HepG2 (cell line): Measurements from ENCODE around the gene HEXD. TPM values are rescaled to one million over a fixed set of nuclear protein-coding genes. Genes with fewer than 3 reads are reported as not detected.

Experiments used
- ARID2 ChIP-seq: sonication (generic); formaldehyde crosslinking; IDR thresholded peaks from 2 replicates; pipeline ENCODE4 v1.8.1; 2022; ENCODE audit warnings: mild to moderate bottlenecking, missing genetic modification reagents, borderline replicate concordance
- CC2D1A ChIP-seq: sonication (generic); formaldehyde crosslinking; IDR thresholded peaks from 2 replicates; pipeline ENCODE4 v1.8.1; 2023; ENCODE audit warnings: mild to moderate bottlenecking, missing genetic modification reagents
- GZF1 ChIP-seq: sonication (generic); formaldehyde crosslinking; IDR thresholded peaks from 2 replicates; pipeline ENCODE4 v1.5.1; 2020; ENCODE audit warnings: mild to moderate bottlenecking, missing genetic modification reagents
- HNRNPH1 ChIP-seq: fragments of 200-400 bp; formaldehyde crosslinking; optimal IDR thresholded peaks from 2 replicates; pipeline ENCODE3; 2017; ENCODE audit warnings: mild to moderate bottlenecking, low read depth, low read length
- NFATC3 ChIP-seq: sonication (generic); formaldehyde crosslinking; IDR thresholded peaks from 2 replicates; pipeline ENCODE4 v1.5.1; 2020; ENCODE audit warnings: mild to moderate bottlenecking, missing genetic modification reagents
- NFE2L2 ChIP-seq: fragments of 150-350 bp; IDR thresholded peaks from 2 replicates; pipeline ENCODE4 v1.6.1; 2014; ENCODE audit warnings: low read length
- PAF1 ChIP-seq: IDR thresholded peaks from 2 replicates; pipeline ENCODE4 v1.6.1; 2016; ENCODE audit warnings: missing genetic modification reagents, missing compliant biosample characterization
- SNAI1 ChIP-seq: sonication (generic); formaldehyde crosslinking; IDR thresholded peaks from 2 replicates; pipeline ENCODE4 v1.5.0; 2020; ENCODE audit warnings: mild to moderate bottlenecking, missing genetic modification reagents, borderline replicate concordance
- SYNCRIP ChIP-seq: fragments of 200-400 bp; formaldehyde crosslinking; IDR thresholded peaks from 2 replicates; pipeline ENCODE4 v1.6.1; 2018; ENCODE audit warnings: mild to moderate bottlenecking, low read depth, low read length; ENCODE audit not compliant: insufficient read depth
- ZBTB20 ChIP-seq: sonication (generic); formaldehyde crosslinking; IDR thresholded peaks from 2 replicates; pipeline ENCODE4 v1.8.1; 2023; ENCODE audit warnings: missing genetic modification reagents, low read depth, mild to moderate bottlenecking, borderline replicate concordance
- ZNF274 ChIP-seq: sonication (generic); formaldehyde crosslinking; IDR thresholded peaks from 2 replicates; pipeline ENCODE4 v1.5.1; 2020; ENCODE audit warnings: mild to moderate bottlenecking, missing genetic modification reagents
- ZNF337 ChIP-seq: sonication (generic); formaldehyde crosslinking; IDR thresholded peaks from 2 replicates; pipeline ENCODE4 v1.5.1; 2020; ENCODE audit warnings: missing genetic modification reagents, low read depth, mild to moderate bottlenecking, borderline replicate concordance
- ZNF746 ChIP-seq: sonication (generic); formaldehyde crosslinking; IDR thresholded peaks from 2 replicates; pipeline ENCODE4 v1.8.0; 2022; ENCODE audit warnings: mild to moderate bottlenecking, missing genetic modification reagents
- polyA plus RNA-seq, 8 experiments: library from polyadenylated mRNA; depleted of rRNA in 3 of 8; stranded (reverse) in 7 of 8; unstranded in 1 of 8; fragments of >200 nt; fragmentation: Illumina TruSeq in 4 of 8; extraction: Trizol in 4 of 8; gene quantifications; 2 replicates each; pipeline versions ENCODE4 v1.2.1 to v1.2.3, GENCODE V29; 2011 to 2016; ENCODE audit warnings: low read depth in 4 of 8, missing spikeins in 1 of 8, mixed read lengths in 1 of 8; ENCODE audit not compliant: insufficient read depth in 1 of 8
- total RNA-seq, 5 experiments: library from RNA; depleted of rRNA; stranded (reverse); fragments of >200 nt; fragmentation: Illumina TruSeq; extraction: Trizol; gene quantifications; 2 replicates each; pipeline ENCODE4 v1.2.3, GENCODE V29; 2016; ENCODE audit warnings: low read depth in 1 of 5
- TF ChIP-seq, protein P1 (sequence below): sonication (generic); formaldehyde crosslinking; IDR thresholded peaks from 2 replicates; pipeline ENCODE4 v1.4.0; 2020; ENCODE audit warnings: mild to moderate bottlenecking, missing genetic modification reagents
- TF ChIP-seq, protein P2 (sequence below): sonication (generic); formaldehyde crosslinking; IDR thresholded peaks from 2 replicates; pipeline ENCODE4 v1.4.0; 2020; ENCODE audit warnings: missing genetic modification reagents

HEXD gene
- total and polyA plus RNA-seq, 2 of the 13 experiments (the other 11 are each of a cell fraction or from before 2014, with no cell fraction given) = 22.3 to 41.8 TPM

GRCh38 chr17:82457073-82457928 is 39.2 kb downstream of the HEXD start (continued):
- TF ChIP-seq NFATC3 (CRISPR knock-in tag) = 0 out of 2 replicates have a peak, but pooled peaks have one; percentile 23
- peak; percentile 71; the same call in 1 of the 2 replicates for TF ChIP-seq PAF1 (CRISPR knock-in tag)
- TF ChIP-seq ZNF274 (CRISPR knock-in tag) = no peak
- 0 out of 2 replicates have a peak, but pooled peaks have one; percentile 8 for TF ChIP-seq ZBTB20 (CRISPR knock-in tag)
- no peak for TF ChIP-seq CC2D1A (CRISPR knock-in tag)
- no peak for TF ChIP-seq GZF1 (CRISPR knock-in tag)
- no peak for TF ChIP-seq HNRNPH1
- 0 out of 2 replicates have a peak, but pooled peaks have one; percentile 10 for TF ChIP-seq ZNF337
- TF ChIP-seq, protein P1, sequence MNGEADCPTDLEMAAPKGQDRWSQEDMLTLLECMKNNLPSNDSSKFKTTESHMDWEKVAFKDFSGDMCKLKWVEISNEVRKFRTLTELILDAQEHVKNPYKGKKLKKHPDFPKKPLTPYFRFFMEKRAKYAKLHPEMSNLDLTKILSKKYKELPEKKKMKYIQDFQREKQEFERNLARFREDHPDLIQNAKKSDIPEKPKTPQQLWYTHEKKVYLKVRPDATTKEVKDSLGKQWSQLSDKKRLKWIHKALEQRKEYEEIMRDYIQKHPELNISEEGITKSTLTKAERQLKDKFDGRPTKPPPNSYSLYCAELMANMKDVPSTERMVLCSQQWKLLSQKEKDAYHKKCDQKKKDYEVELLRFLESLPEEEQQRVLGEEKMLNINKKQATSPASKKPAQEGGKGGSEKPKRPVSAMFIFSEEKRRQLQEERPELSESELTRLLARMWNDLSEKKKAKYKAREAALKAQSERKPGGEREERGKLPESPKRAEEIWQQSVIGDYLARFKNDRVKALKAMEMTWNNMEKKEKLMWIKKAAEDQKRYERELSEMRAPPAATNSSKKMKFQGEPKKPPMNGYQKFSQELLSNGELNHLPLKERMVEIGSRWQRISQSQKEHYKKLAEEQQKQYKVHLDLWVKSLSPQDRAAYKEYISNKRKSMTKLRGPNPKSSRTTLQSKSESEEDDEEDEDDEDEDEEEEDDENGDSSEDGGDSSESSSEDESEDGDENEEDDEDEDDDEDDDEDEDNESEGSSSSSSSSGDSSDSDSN (CRISPR knock-in tag) = no peak
- no peak for TF ChIP-seq NFE2L2
- 0 out of 2 replicates have a peak, but pooled peaks have one; percentile 36 for TF ChIP-seq SNAI1 (CRISPR knock-in tag)
- TF ChIP-seq SYNCRIP = no peak
- TF ChIP-seq ARID2 = peak; percentile 88
- TF ChIP-seq, protein P2, sequence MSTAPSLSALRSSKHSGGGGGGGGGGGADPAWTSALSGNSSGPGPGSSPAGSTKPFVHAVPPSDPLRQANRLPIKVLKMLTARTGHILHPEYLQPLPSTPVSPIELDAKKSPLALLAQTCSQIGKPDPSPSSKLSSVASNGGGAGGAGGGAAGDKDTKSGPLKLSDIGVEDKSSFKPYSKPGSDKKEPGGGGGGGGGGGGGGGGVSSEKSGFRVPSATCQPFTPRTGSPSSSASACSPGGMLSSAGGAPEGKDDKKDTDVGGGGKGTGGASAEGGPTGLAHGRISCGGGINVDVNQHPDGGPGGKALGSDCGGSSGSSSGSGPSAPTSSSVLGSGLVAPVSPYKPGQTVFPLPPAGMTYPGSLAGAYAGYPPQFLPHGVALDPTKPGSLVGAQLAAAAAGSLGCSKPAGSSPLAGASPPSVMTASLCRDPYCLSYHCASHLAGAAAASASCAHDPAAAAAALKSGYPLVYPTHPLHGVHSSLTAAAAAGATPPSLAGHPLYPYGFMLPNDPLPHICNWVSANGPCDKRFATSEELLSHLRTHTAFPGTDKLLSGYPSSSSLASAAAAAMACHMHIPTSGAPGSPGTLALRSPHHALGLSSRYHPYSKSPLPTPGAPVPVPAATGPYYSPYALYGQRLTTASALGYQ (CRISPR knock-in tag) = no peak
- TF ChIP-seq ZNF746 (CRISPR knock-in tag) = no peak
